GM23338 (cell line): ENCODE results near the gene STARD13. TPM values are rescaled to one million over a fixed set of nuclear protein-coding genes. Genes with fewer than 3 reads are reported as not detected.
A peak's percentile ranks its signal among the peaks of the same experiment; 100 is the strongest.

Experiments used
- ATAC-seq: fragments of 200-7000 bp; cut with Tn5 transposase; 3 replicates; pipeline ENCODE4 v1.9.1; 2020
- DNase-seq: peaks from one replicate; pipeline ENCODE4 v3.0.0-alpha.2; 2015; ENCODE audit warnings: low spot score
- H2AFZ ChIP-seq: fragments of 200-600 bp; sonication (generic); 2 replicates; pipeline ENCODE4 v1.8.0; 2016; ENCODE audit warnings: antibody characterized with exemption, mild to moderate bottlenecking, moderate library complexity
- H3F3A ChIP-seq: fragments of 200-600 bp; sonication (generic); replicated peaks from 2 replicates; pipeline ENCODE4 v1.8.0; 2017; ENCODE audit warnings: antibody characterized with exemption, mixed run types, low read depth
- H3K27ac ChIP-seq: fragments of 200-600 bp; sonication (generic); 2 replicates; pipeline ENCODE4 v1.6.1; 2016; ENCODE audit warnings: low read depth
- H3K27me3 ChIP-seq: fragments of 200-600 bp; sonication (generic); 2 replicates; pipeline ENCODE4 v1.8.0; 2016; ENCODE audit warnings: mild to moderate bottlenecking, mixed run types, moderate library complexity; ENCODE audit not compliant: insufficient read depth
- H3K36me3 ChIP-seq: fragments of 200-600 bp; sonication (generic); 2 replicates; pipeline ENCODE4 v1.8.0; 2016; ENCODE audit warnings: mild to moderate bottlenecking; ENCODE audit not compliant: insufficient read depth
- H3K4me1 ChIP-seq: fragments of 200-600 bp; sonication (generic); 2 replicates; pipeline ENCODE4 v1.8.0; 2016; ENCODE audit warnings: mild to moderate bottlenecking, moderate library complexity; ENCODE audit not compliant: insufficient read depth
- H3K4me2 ChIP-seq: fragments of 200-600 bp; sonication (generic); 2 replicates; pipeline ENCODE4 v1.7.1; 2017; ENCODE audit warnings: mixed run types
- H3K4me3 ChIP-seq: fragments of 200-600 bp; sonication (generic); 2 replicates; pipeline ENCODE4 v1.6.1; 2016; ENCODE audit warnings: mixed run types
- H3K79me2 ChIP-seq: fragments of 200-600 bp; sonication (generic); replicated peaks from 2 replicates; pipeline ENCODE4 v1.8.0; 2017; ENCODE audit warnings: mild to moderate bottlenecking; ENCODE audit not compliant: insufficient read depth
- H3K9me2 ChIP-seq: fragments of 200-600 bp; sonication (generic); 2 replicates; pipeline ENCODE4 v1.8.0; 2017; ENCODE audit not compliant: insufficient read depth
- H4K20me1 ChIP-seq: fragments of 200-600 bp; sonication (generic); replicated peaks from 2 replicates; pipeline ENCODE4 v1.8.0; 2017; ENCODE audit warnings: mild to moderate bottlenecking; ENCODE audit not compliant: insufficient read depth
- H3K27ac Mint-ChIP-seq: 2 replicates; pipeline ENCODE4 v1.8.0; 2020; ENCODE audit warnings: inconsistent platforms, mild to moderate bottlenecking, moderate library complexity, mixed read lengths
- H3K27me3 Mint-ChIP-seq: 3 replicates; pipeline ENCODE4 v1.8.0; 2022; ENCODE audit warnings: low read depth, mild to moderate bottlenecking, moderate library complexity, mixed read lengths, inconsistent platforms; ENCODE audit not compliant: insufficient read depth, poor library complexity
- H3K36me3 Mint-ChIP-seq: 3 replicates; pipeline ENCODE4 v1.8.0; 2021; ENCODE audit warnings: low read depth, mild to moderate bottlenecking, inconsistent platforms, moderate library complexity, mixed read lengths
- H3K4me1 Mint-ChIP-seq: 3 replicates; pipeline ENCODE4 v1.8.0; 2020; ENCODE audit warnings: mild to moderate bottlenecking, inconsistent platforms, mixed read lengths
- H3K4me3 Mint-ChIP-seq: 3 replicates; pipeline ENCODE4 v1.8.0; 2021; ENCODE audit warnings: moderate library complexity, mild to moderate bottlenecking, inconsistent platforms, mixed read lengths
- H3K9me3 Mint-ChIP-seq: 3 replicates; pipeline ENCODE4 v1.8.0; 2020; ENCODE audit warnings: moderate library complexity, mild to moderate bottlenecking, inconsistent platforms, mixed read lengths
- CREB1 ChIP-seq: fragments of 250-450 bp; sonication (Bioruptor Pico); IDR thresholded peaks from 2 replicates; pipeline ENCODE4 v1.5.0; 2020; ENCODE audit warnings: low read depth, mild to moderate bottlenecking, moderate library complexity
- CTCF ChIP-seq, 2 experiments: fragments of 200-600 bp in 1 of 2; sonication (generic) in 1 of 2; conservative IDR thresholded peaks; 2 replicates each; pipeline versions ENCODE4 v1.5.1 to v1.6.1; 2016 to 2017; ENCODE audit warnings: antibody characterized with exemption in 2 of 2, low read depth in 2 of 2, mild to moderate bottlenecking in 2 of 2, moderate library complexity in 1 of 2
- ETS1 ChIP-seq: IDR thresholded peaks from 2 replicates; pipeline ENCODE4 v1.6.1; 2016; ENCODE audit warnings: antibody characterized with exemption
- EZH2 ChIP-seq: fragments of 200-600 bp; sonication (generic); IDR thresholded peaks from one replicate; pipeline ENCODE4 v1.8.0; 2017; ENCODE audit warnings: antibody characterized with exemption, mild to moderate bottlenecking, low read depth; ENCODE audit not compliant: unreplicated experiment
- EZH2phosphoT487 ChIP-seq: fragments of 200-600 bp; sonication (generic); IDR thresholded peaks from one replicate; pipeline ENCODE4 v1.8.1; 2018; ENCODE audit warnings: antibody characterized with exemption; ENCODE audit not compliant: unreplicated experiment
- JUNB ChIP-seq: IDR thresholded peaks from one replicate; pipeline ENCODE4 v1.6.1; 2016; ENCODE audit warnings: antibody characterized with exemption; ENCODE audit not compliant: unreplicated experiment
- NANOG ChIP-seq: IDR thresholded peaks from 2 replicates; pipeline ENCODE4 v1.6.1; 2016; ENCODE audit warnings: antibody characterized with exemption, borderline replicate concordance
- ZNF114 ChIP-seq: fragments of 250-450 bp; sonication (Bioruptor Pico); IDR thresholded peaks from 2 replicates; pipeline ENCODE4 v1.5.0; 2020; ENCODE audit warnings: mild to moderate bottlenecking, moderate library complexity
- ZNF331 ChIP-seq: fragments of 250-450 bp; sonication (Bioruptor Pico); IDR thresholded peaks from 2 replicates; pipeline ENCODE4 v1.5.0; 2020; ENCODE audit warnings: low read depth, mild to moderate bottlenecking, moderate library complexity
- ZNF462 ChIP-seq: fragments of 250-450 bp; sonication (Bioruptor Pico); IDR thresholded peaks from 2 replicates; pipeline ENCODE4 v1.5.0; 2020; ENCODE audit warnings: mild to moderate bottlenecking, moderate library complexity
- polyA plus RNA-seq: library from polyadenylated mRNA; unstranded; fragments of >200 nt; fragmentation: Nextera tagmentation; extraction: Ambion mirVana; gene quantifications from 2 replicates; pipeline ENCODE4 v1.2.1, GENCODE V29; 2016
- total RNA-seq: library from RNA; depleted of rRNA; stranded (reverse); fragments of >200 nt; shearing (Covaris generic); gene quantifications from 2 replicates; pipeline ENCODE4 v1.2.3, GENCODE V29; 2014

Gene STARD13
- total and polyA plus RNA-seq, 2 experiments from 2014 or later: 3.2 to 5.2 TPM

DNA sequence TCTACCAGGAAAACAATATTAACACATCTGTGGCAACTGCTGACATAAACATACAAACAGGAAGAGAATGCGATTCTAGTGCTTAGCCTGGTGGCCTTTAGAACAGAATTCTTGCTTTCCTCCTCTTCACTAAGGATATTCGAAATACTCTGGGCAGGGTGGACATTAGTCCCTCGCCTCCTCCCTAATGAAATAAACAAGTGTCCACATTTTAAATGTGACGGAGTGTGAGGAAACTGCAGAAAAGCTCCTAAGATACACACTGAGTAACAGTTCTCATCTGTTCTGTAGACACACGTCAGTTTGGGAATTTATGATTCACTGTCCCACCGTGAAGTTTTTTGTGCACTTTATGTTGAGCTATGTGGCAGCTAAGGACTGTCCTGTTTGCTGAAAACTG lies 639 bp downstream of the STARD13 start:
- Mint-ChIP-seq H3K4me1 (peaks cover 24% of the 10 kb centered on the region), H3K36me3 (no peaks in the 10 kb centered on the region), H3K27me3 (no peaks in the 10 kb centered on the region), H3K4me3 (peak overlapping the region; percentile 77), H3K27ac (peak overlapping the region; percentile 72), H3K9me3 (no peaks in the 10 kb centered on the region)
- Histone ChIP-seq H3K27me3 (no peaks in the 10 kb centered on the region), H3K36me3 (no peaks in the 10 kb centered on the region), H3F3A (no peaks in the 10 kb centered on the region), H3K4me3 (peak overlapping the region; percentile 44), H3K4me2 (peak overlapping the region; percentile 69), H3K4me1 (peaks cover 21% of the 10 kb centered on the region), H3K79me2 (no peaks in the 10 kb centered on the region), H4K20me1 (no peaks in the 10 kb centered on the region), H3K9me2 (no peaks in the 10 kb centered on the region), H2AFZ (no peak overlapping the region), H3K27ac (peak overlapping the region; percentile 34)
- ATAC-seq (no peak), DNase-seq (no peak)
- TF ChIP-seq JUNB (no peak), ZNF462 (CRISPR knock-in tag) (no peak), EZH2 (no peak), ZNF114 (CRISPR knock-in tag) (no peak), NANOG (no peak), ETS1 (no peak), ZNF331 (CRISPR knock-in tag) (no peak), CREB1 (no peak), CTCF (conservative IDR thresholded peaks at IDR 0.05; ENCODE audit: low read depth in 2 of 2) (no peak), EZH2phosphoT487 (no peak)
